Right hindlimb (tissue), 1 donor: ENCODE measurements around the gene VANGL1.
"Not testable (repeated sequence)": the region's sequence is repeated elsewhere in the genome, so short reads cannot be mapped to it uniquely, and the experiment has no call there.

Source experiments
- DNase-seq: peaks from one replicate; pipeline ENCODE4 v3.0.0-alpha.2; 2018

The VANGL1 gene

GRCh38 chr1:115641762-115642167 lies at the start of gene VANGL1:
TSS of gene VANGL1 (plus strand) at chr1:115641970. CDS start at chr1:115651414, 9,444 bp downstream.
- peak; percentile 85 for DNase-seq

- DNase-seq: no peak
These were observed 49.5 kb upstream of the VANGL1 start for GRCh38 chr1:115592264-115592663.

GRCh38 chr1:115593365-115594259 lies 48.2 kb upstream of the VANGL1 start:
- DNase-seq: peak; percentile 25

GRCh38 chr1:115594600-115594999 lies 47.2 kb upstream of the VANGL1 start:
- DNase-seq: peak; percentile 26

- DNase-seq: peak; percentile 91
These were observed 46.3 kb upstream of the VANGL1 start for GRCh38 chr1:115595279-115596079.

GRCh38 chr1:115596080-115596780 lies 45.5 kb upstream of the VANGL1 start:
- no peak for DNase-seq

- DNase-seq: no peak
These were observed 37.3 kb upstream of the VANGL1 start for GRCh38 chr1:115604508-115604907.

GRCh38 chr1:115606305-115606704 lies 35.5 kb upstream of the VANGL1 start:
- DNase-seq: no peak

- no peak for DNase-seq
These were observed 32.7 kb upstream of the VANGL1 start for GRCh38 chr1:115609021-115609420.

- DNase-seq: no peak
These were observed 28.0 kb upstream of the VANGL1 start for GRCh38 chr1:115613767-115614166.

- DNase-seq: no peak
These were observed 21.3 kb upstream of the VANGL1 start for GRCh38 chr1:115620453-115620852.

GRCh38 chr1:115620950-115621349 lies 20.8 kb upstream of the VANGL1 start:
- no peak for DNase-seq

- DNase-seq: no peak
These were observed 16.9 kb upstream of the VANGL1 start for GRCh38 chr1:115624859-115625258.

- DNase-seq: no peak
These were observed 11.4 kb upstream of the VANGL1 start for GRCh38 chr1:115630342-115630741.

- DNase-seq: no peak
These were observed 9.3 kb upstream of the VANGL1 start for GRCh38 chr1:115632251-115633026.

- DNase-seq: not testable (repeated sequence)
These were observed 8.2 kb upstream of the VANGL1 start for GRCh38 chr1:115633606-115634005.

- DNase-seq: not testable (repeated sequence)
These were observed 4.5 kb upstream of the VANGL1 start for GRCh38 chr1:115637247-115637646.

- no peak for DNase-seq
These were observed 1.4 kb upstream of the VANGL1 start for GRCh38 chr1:115640384-115640783.

GRCh38 chr1:115642168-115643072 lies 650 bp downstream of the VANGL1 start:
- DNase-seq: peak; percentile 53

GRCh38 chr1:115643225-115643624 lies 1.5 kb downstream of the VANGL1 start:
- no peak for DNase-seq

- DNase-seq: no peak
These were observed 1.9 kb downstream of the VANGL1 start for GRCh38 chr1:115643666-115644065.
